Left lung (tissue), 10 donors: ENCODE data around the gene DRAM2. TPM values are rescaled to one million over a fixed set of nuclear protein-coding genes. Genes with fewer than 3 reads are reported as not detected.
"Not testable (repeated sequence)": the region's sequence is repeated elsewhere in the genome, so short reads cannot be mapped to it uniquely, and the experiment has no call there.

Experiments used
- ATAC-seq: fragments of 200-7000 bp; cut with Tn5 transposase; one replicate; pipeline ENCODE4 v1.9.1; 2020; ENCODE audit warnings: moderate library complexity
- DNase-seq, 4 donors: peaks; one replicate each; pipeline ENCODE4 v3.0.0-alpha.2; 2013 to 2020
- H3K27ac ChIP-seq, 2 donors: fragments of 200-600 bp; sonication (generic) in 1 of 2; one replicate each; pipeline versions ENCODE4 v1.5.0 to v1.8.0; 2020 to 2021
- H3K27me3 ChIP-seq, 2 donors: fragments of 200-600 bp; sonication (generic) in 1 of 2; one replicate each; pipeline versions ENCODE4 v1.5.0 to v1.8.0; 2020 to 2021
- H3K36me3 ChIP-seq, 2 donors: fragments of 200-600 bp; sonication (generic) in 1 of 2; one replicate each; pipeline versions ENCODE4 v1.5.0 to v1.8.0; 2020 to 2021
- H3K4me1 ChIP-seq, 2 donors: fragments of 200-600 bp; one replicate each; pipeline ENCODE4 v1.8.0; 2021
- H3K4me3 ChIP-seq, 2 donors: fragments of 200-600 bp; sonication (generic) in 1 of 2; one replicate each; pipeline versions ENCODE4 v1.5.0 to v1.8.0; 2020 to 2021; ENCODE audit warnings: mild to moderate bottlenecking in 1 of 2
- H3K9me3 ChIP-seq, 2 donors: fragments of 200-600 bp; sonication (generic) in 1 of 2; one replicate each; pipeline versions ENCODE4 v1.5.0 to v1.8.0; 2020 to 2021
- intact Hi-C, 2 donors: fragments of 100-400 bp; cut with DNase I; formaldehyde crosslinking; loops; one replicate each; pipeline versions ENCODE4 v1.11.2 to v1.14.2; 2022
- polyA plus RNA-seq, 6 donors: library from polyadenylated mRNA; unstranded; fragments of 120-200 nt; gene quantifications; one replicate each; pipeline ENCODE4 v1.2.1, GENCODE V29; 2013; ENCODE audit not compliant: insufficient read length in 6 of 6
- total RNA-seq, 2 donors: library from RNA; stranded (reverse); fragmentation: NEBNext Ultra II Directional; extraction: Animal tissue kit (Norgen Biotek cat#: 25700); gene quantifications; one replicate each; pipeline ENCODE4 v1.2.1, GENCODE V29; 2021
- TF ChIP-seq, protein P1 (sequence below), 2 donors: fragments of 200-600 bp; sonication (generic) in 1 of 2; IDR thresholded peaks; one replicate each; pipeline versions ENCODE4 v1.5.0 to v1.8.0; 2021; ENCODE audit warnings: antibody characterized with exemption in 2 of 2
- donor health status: DM: no; HTN: yes; CAD: no.
- donor health status: DM: no; HTN: no; CAD: no.

DRAM2 gene
- total and polyA plus RNA-seq, 8 donors, result 41.3 to 84.6 (median 68.9) TPM

DNA sequence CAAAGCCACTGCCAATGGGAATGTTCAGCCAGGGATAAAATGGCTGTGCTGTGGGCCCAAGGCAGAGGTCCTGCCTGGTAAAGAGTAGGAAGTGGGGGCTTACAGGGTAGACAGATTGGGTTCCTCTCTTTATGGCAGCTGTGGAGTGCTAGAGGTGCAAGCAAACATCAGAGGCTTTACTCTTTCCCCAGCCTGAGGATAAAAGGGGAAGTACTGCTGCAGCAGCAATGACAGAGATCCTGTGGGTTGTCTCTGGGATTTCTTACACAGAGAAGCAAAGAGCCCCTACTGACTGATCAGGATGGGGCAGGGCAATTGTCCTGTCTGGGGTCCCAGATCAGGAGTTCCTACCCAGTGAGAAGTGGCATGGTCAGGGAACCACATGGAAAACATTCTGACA is 54.2 kb downstream of the DRAM2 start:
- H3K4me3 ChIP-seq, result no peak overlapping the region
- DNase-seq, result no peak
- no peaks in the 10 kb centered on the region for H3K27me3 ChIP-seq
- peaks cover 0 to 8% of the 10 kb centered on the region in 2 donors for H3K9me3 ChIP-seq
- TF ChIP-seq, protein P1, sequence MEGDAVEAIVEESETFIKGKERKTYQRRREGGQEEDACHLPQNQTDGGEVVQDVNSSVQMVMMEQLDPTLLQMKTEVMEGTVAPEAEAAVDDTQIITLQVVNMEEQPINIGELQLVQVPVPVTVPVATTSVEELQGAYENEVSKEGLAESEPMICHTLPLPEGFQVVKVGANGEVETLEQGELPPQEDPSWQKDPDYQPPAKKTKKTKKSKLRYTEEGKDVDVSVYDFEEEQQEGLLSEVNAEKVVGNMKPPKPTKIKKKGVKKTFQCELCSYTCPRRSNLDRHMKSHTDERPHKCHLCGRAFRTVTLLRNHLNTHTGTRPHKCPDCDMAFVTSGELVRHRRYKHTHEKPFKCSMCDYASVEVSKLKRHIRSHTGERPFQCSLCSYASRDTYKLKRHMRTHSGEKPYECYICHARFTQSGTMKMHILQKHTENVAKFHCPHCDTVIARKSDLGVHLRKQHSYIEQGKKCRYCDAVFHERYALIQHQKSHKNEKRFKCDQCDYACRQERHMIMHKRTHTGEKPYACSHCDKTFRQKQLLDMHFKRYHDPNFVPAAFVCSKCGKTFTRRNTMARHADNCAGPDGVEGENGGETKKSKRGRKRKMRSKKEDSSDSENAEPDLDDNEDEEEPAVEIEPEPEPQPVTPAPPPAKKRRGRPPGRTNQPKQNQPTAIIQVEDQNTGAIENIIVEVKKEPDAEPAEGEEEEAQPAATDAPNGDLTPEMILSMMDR (IDR thresholded peaks at IDR 0.05), result no peak
- no peaks in the 10 kb centered on the region for H3K4me1 ChIP-seq
- no peak for ATAC-seq
- H3K27ac ChIP-seq, result no peak overlapping the region
- H3K36me3 ChIP-seq, result no peaks in the 10 kb centered on the region
- intact Hi-C loops, result no loop called here

DNA sequence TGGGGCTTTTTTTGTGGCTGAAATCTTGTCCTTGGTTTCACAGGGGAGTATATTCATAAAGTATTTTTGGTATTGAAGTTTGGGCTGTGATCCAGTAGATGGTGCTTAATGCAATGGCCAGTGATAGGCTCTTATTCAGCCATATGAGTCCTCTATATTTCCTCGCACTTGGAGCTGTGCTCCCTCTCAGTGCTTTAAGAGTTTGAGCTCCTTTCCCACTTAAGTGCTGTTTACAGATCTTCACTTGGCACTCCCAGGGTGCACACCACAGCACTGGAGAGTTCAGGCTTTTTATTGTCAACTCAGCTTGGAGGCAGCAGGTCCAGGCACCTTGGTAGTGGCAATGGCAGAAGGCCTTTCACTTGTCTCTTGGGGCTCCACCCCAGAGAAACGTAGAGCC is 54.9 kb downstream of the DRAM2 start:
- intact Hi-C loops, result no loop called here
- ATAC-seq (no peak), DNase-seq (no peak)
- TF ChIP-seq, protein P1 (IDR thresholded peaks at IDR 0.05), result no peak
- no peaks in the 10 kb centered on the region for H3K4me1 ChIP-seq
- H3K36me3 ChIP-seq, result no peaks in the 10 kb centered on the region
- H3K9me3 ChIP-seq, result peaks cover 0 to 11% of the 10 kb centered on the region in 2 donors
- H3K4me3 ChIP-seq, result no peak overlapping the region
- no peaks in the 10 kb centered on the region for H3K27me3 ChIP-seq
- H3K27ac ChIP-seq, result no peak overlapping the region

DNA sequence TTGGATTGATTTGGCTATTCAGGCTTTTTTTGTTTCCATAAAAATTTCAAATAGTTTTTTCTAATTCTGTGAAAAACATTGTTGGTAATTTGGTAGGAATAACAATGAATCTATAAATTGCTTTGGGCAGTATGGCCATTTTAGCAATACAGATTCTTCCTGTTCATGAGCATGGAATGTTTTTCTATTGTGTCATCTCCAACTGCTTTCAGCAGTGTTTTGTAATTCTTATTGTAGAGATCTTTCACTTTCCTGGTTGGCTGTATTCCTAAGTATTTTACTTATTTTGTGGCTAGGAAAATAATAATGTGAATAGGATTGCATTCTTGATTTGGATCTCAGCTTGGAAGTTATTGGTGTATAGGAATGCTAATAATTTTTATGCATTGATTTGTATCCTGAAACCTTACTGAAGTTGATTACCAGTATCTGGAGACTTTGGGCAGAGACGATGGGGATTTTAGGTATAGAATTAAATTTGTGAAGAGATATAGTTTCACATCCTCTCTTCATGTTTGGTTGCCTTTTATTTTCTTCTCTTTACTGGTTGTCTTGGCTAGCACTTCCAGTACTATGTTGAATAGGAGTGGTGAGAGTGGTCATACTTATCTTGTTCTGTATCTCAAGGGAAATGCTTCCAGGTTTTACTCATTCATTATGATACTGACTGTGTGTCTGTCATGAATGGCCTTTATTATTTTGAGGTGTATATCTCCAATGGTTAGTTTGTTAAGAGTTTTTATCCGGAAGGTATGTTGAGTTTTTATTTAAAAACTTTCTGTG is 57.3 kb downstream of the DRAM2 start:
- H3K9me3 ChIP-seq, result peaks cover 0 to 18% of the 10 kb centered on the region in 2 donors
- ATAC-seq, result no peak
- H3K36me3 ChIP-seq, result no peaks in the 10 kb centered on the region
- H3K4me1 ChIP-seq, result no peaks in the 10 kb centered on the region
- no peaks in the 10 kb centered on the region for H3K27me3 ChIP-seq
- DNase-seq, result no peak
- no peak overlapping the region for H3K4me3 ChIP-seq
- intact Hi-C loops, result no loop called here
- TF ChIP-seq, protein P1 (IDR thresholded peaks at IDR 0.05), result no peak
- H3K27ac ChIP-seq, result no peak overlapping the region

DNA sequence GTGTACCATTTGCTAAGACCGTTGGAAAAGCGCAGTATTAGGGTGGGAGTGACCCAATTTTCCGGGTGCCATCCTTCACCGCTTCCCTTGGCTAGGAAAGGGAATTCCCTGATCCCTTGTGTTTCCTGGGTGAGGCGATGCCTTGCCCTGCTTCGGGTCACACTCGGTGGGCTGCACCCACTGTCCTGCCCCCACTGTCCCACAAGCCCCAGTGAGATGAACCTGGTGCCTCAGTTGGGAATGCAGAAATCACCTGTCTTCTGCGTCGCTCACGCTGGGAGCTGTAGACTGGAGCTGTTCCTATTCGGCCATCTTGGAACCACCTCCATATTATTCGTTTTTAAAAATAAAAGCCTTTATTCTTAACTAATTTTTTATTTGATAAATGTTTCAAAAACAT is 60.6 kb downstream of the DRAM2 start:
- intact Hi-C loops, H3K27me3 ChIP-seq, ATAC-seq, H3K4me1 ChIP-seq, H3K27ac ChIP-seq, DNase-seq, H3K4me3 ChIP-seq, H3K36me3 ChIP-seq: not testable (repeated sequence)
- peaks cover 0 to 17% of the 10 kb centered on the region in 2 donors for H3K9me3 ChIP-seq

DNA sequence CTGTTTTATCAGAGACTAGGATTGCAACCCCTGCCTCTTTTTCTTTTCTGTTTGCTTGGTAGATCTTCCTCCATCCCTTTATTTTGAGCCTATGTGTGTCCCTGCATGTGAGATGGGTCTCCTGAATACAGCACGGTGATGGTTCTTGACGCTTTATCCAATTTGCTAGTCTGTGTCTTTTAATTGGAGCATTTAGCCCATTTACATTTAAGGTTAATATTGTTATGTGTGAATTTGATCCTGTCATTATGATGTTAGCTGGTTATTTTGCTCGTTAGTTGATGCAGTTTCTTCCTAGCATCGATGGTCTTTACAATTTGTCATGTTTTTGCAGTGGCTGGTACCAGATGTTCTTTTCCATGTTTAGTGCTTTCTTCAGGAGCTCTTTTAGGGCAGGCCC is 62.6 kb downstream of the DRAM2 start:
- DNase-seq, H3K27ac ChIP-seq, H3K36me3 ChIP-seq, H3K4me3 ChIP-seq, intact Hi-C loops, H3K27me3 ChIP-seq, ATAC-seq, H3K4me1 ChIP-seq: not testable (repeated sequence)
- H3K9me3 ChIP-seq, result peaks cover 0 to 17% of the 10 kb centered on the region in 2 donors

Other genes starting within 250 kb of the DRAM2 start
- gene LRIF1, start 176.2 kb downstream of the DRAM2 start, total RNA-seq, result 1 to 10 TPM; 6.3 to 8.8 TPM
- 10 to 100 TPM; 11.5 to 14.7 (median 13.4) TPM for gene LRIF1, start 176.2 kb downstream of the DRAM2 start, polyA plus RNA-seq
- gene CEPT1, start 130 bp upstream of the DRAM2 start, total RNA-seq, result 10 to 100 TPM; 40.4 to 54.2 TPM
- gene CEPT1, start 130 bp upstream of the DRAM2 start, polyA plus RNA-seq, result 10 to 100 TPM; 51.3 to 66.3 (median 57.7) TPM
- gene DENND2D, start 60.6 kb upstream of the DRAM2 start, total RNA-seq, result 10 to 100 TPM; 56.6 to 78.8 TPM
- gene DENND2D, start 60.6 kb upstream of the DRAM2 start, polyA plus RNA-seq, result 10 to 100 TPM; 19.5 to 28.6 (median 22.5) TPM
- gene CHI3L2, start 87.6 kb upstream of the DRAM2 start, total RNA-seq, result 100 to 1,000 TPM in 1 of 2 donors, 1 to 10 TPM in 1; 8.0 to 222 TPM
- under 1 TPM; 0.33 to 0.95 (median 0.44) TPM for gene CHI3L2, start 87.6 kb upstream of the DRAM2 start, polyA plus RNA-seq
- gene CHIA, start 150.8 kb upstream of the DRAM2 start, total RNA-seq, result 1 to 10 TPM; 1.5 to 2.6 TPM
- gene CHIA, start 150.8 kb upstream of the DRAM2 start, polyA plus RNA-seq, result 10 to 100 TPM in 1 of 6 donors, 1 to 10 TPM in 4, not detected in 1; 1.1 to 10.2 (median 4.3) TPM